GM12878 (cell line): ENCODE data around the gene IFT172. TPM values are rescaled to one million over a fixed set of nuclear protein-coding genes. Genes with fewer than 3 reads are reported as not detected.

Experiments used
- ATAC-seq: fragments of 200-7000 bp; cut with Tn5 transposase; 3 replicates; pipeline ENCODE4 v1.9.1; 2020; ENCODE audit warnings: mild to moderate bottlenecking, moderate library complexity
- BruUV-seq: library from RNA; stranded (reverse); fragments of 400-500 nt; replicated peaks from 2 replicates; lab custom pipeline; 2021; lab: Mats Ljungman, UMichigan
- CTCF ChIA-PET: fragments of 300-600 bp; sonication (Branson Sonifier 250); formaldehyde crosslinking; extraction: SDS; loops from one replicate; lab custom pipeline; 2021; ENCODE audit warnings: inconsistent platforms; lab: Yijun Ruan, JAX
- POLR2A ChIA-PET: fragments of 350-600 bp; formaldehyde crosslinking; extraction: SDS; loops from one replicate; lab custom pipeline; 2021; ENCODE audit warnings: inconsistent platforms; lab: Charles Lee
- RAD21 ChIA-PET: fragments of 300-600 bp; sonication (Branson Sonifier 250); formaldehyde crosslinking; loops from one replicate; lab custom pipeline; 2023; ENCODE audit warnings: antibody characterized with exemption; ENCODE audit not compliant: unreplicated experiment; lab: Charles Lee
- SMC1A ChIA-PET: fragments of 300-600 bp; sonication (Branson Sonifier 250); formaldehyde crosslinking; loops from one replicate; lab custom pipeline; 2023; ENCODE audit not compliant: unreplicated experiment, uncharacterized antibody; lab: Charles Lee
- DNase-seq: peaks from one replicate; pipeline ENCODE4 v3.0.0-alpha.2; 2011; ENCODE audit warnings: low read depth, low spot score
- FAIRE-seq: peaks from 3 replicates; lab custom pipeline; 2011; peaks lifted over from hg19 to GRCh38; lab: Jason Lieb, UNC
- H2AFZ ChIP-seq: 2 replicates; pipeline ENCODE4 v1.6.0; 2011; ENCODE audit warnings: low read depth, low read length, control low read depth; ENCODE audit not compliant: control insufficient read depth
- H3K27ac ChIP-seq: 2 replicates; pipeline ENCODE4 v1.5.1; 2011; ENCODE audit warnings: control low read depth; ENCODE audit not compliant: control insufficient read depth, insufficient read depth
- H3K27me3 ChIP-seq, 2 experiments: replicated peaks in 1 of 2; 2 replicates each; pipeline versions ENCODE4 v1.6.0 to v1.6.1; 2011; ENCODE audit warnings: low read length in 1 of 2; ENCODE audit not compliant: control insufficient read depth in 2 of 2, insufficient read depth in 2 of 2
- H3K36me3 ChIP-seq, 2 experiments: 2 replicates each; pipeline ENCODE4 v1.5.1; 2011; ENCODE audit warnings: low read length in 1 of 2; ENCODE audit not compliant: control insufficient read depth in 2 of 2, insufficient read depth in 2 of 2
- H3K4me1 ChIP-seq: 2 replicates; pipeline ENCODE4 v1.6.1; 2011; ENCODE audit warnings: mild to moderate bottlenecking, low read length, moderate library complexity, mixed read lengths; ENCODE audit not compliant: control insufficient read depth, insufficient read depth
- H3K4me2 ChIP-seq: 2 replicates; pipeline ENCODE4 v1.6.0; 2011; ENCODE audit warnings: control low read depth; ENCODE audit not compliant: control insufficient read depth, insufficient read depth
- H3K4me3 ChIP-seq: fragments of 200-600 bp; sonication (generic); 2 replicates; pipeline ENCODE4 v1.5.1; 2016
- H3K79me2 ChIP-seq: 2 replicates; pipeline ENCODE4 v1.6.0; 2011; ENCODE audit warnings: low read length; ENCODE audit not compliant: control insufficient read depth, insufficient read depth
- H3K9ac ChIP-seq: 2 replicates; pipeline ENCODE4 v1.8.0; 2011; ENCODE audit warnings: low read length, control low read depth, mixed read lengths; ENCODE audit not compliant: control insufficient read depth, insufficient read depth
- H3K9me3 ChIP-seq: replicated peaks from 3 replicates; pipeline ENCODE4 v1.5.1; 2011; ENCODE audit warnings: mild to moderate bottlenecking, low read length; ENCODE audit not compliant: control insufficient read depth, insufficient read depth
- H4K20me1 ChIP-seq: 2 replicates; pipeline ENCODE4 v1.6.0; 2011; ENCODE audit not compliant: control insufficient read depth, insufficient read depth
- CBX3 ChIP-seq: fragments of 200-600 bp; sonication (generic); IDR thresholded peaks from 2 replicates; pipeline ENCODE4 v1.6.1; 2016; ENCODE audit warnings: low read depth, borderline replicate concordance
- CEBPB ChIP-seq, 2 experiments: fragments of 150-350 bp in 1 of 2; IDR thresholded peaks; 2 replicates each; pipeline ENCODE4 v1.6.1; 2012 to 2014; ENCODE audit warnings: low read depth in 2 of 2, low read length in 2 of 2, borderline replicate concordance in 1 of 2, inconsistent platforms in 1 of 2
- HDAC6 ChIP-seq: fragments of 200-600 bp; sonication (generic); IDR thresholded peaks from one replicate; pipeline ENCODE4 v1.8.0; 2017; ENCODE audit warnings: antibody characterized with exemption; ENCODE audit not compliant: unreplicated experiment
- KLF5 ChIP-seq: fragments of 450-650 bp; IDR thresholded peaks from 2 replicates; pipeline ENCODE4 v1.6.1; 2014; ENCODE audit warnings: mild to moderate bottlenecking; ENCODE audit not compliant: partially characterized antibody
- MEF2A ChIP-seq: IDR thresholded peaks from 2 replicates; pipeline ENCODE4 v1.6.1; 2011; ENCODE audit warnings: low read depth, mild to moderate bottlenecking, low read length, moderate library complexity; ENCODE audit not compliant: insufficient read depth
- NR2C2 ChIP-seq: IDR thresholded peaks from 2 replicates; pipeline ENCODE4 v1.6.1; 2011; ENCODE audit warnings: borderline replicate concordance, low read depth; ENCODE audit not compliant: control insufficient read depth, insufficient read length
- NRF1 ChIP-seq: conservative IDR thresholded peaks from 2 replicates; pipeline ENCODE4 v1.6.1; 2011; ENCODE audit warnings: mild to moderate bottlenecking, low read depth, low read length, improper control_type of control experiment
- PML ChIP-seq: IDR thresholded peaks from 2 replicates; pipeline ENCODE4 v1.6.1; 2012; ENCODE audit warnings: low read length, inconsistent platforms
- RBBP5 ChIP-seq: fragments of 200-600 bp; sonication (generic); conservative IDR thresholded peaks from 2 replicates; pipeline ENCODE4 v1.6.1; 2016
- RELA ChIP-seq: fragments of 450-650 bp; IDR thresholded peaks from 2 replicates; pipeline ENCODE4 v1.8.0; 2014; ENCODE audit warnings: borderline replicate concordance; ENCODE audit not compliant: partially characterized antibody
- SIX5 ChIP-seq: IDR thresholded peaks from 2 replicates; pipeline ENCODE4 v1.6.1; 2011; ENCODE audit warnings: mild to moderate bottlenecking, low read depth, low read length, moderate library complexity; ENCODE audit not compliant: severe bottlenecking
- ZNF24 ChIP-seq: fragments of 450-650 bp; IDR thresholded peaks from 2 replicates; pipeline ENCODE4 v1.6.1; 2017; ENCODE audit warnings: antibody characterized with exemption, mild to moderate bottlenecking
- ZNF622 ChIP-seq: fragments of 450-650 bp; IDR thresholded peaks from 2 replicates; pipeline ENCODE4 v1.6.1; 2017; ENCODE audit warnings: mild to moderate bottlenecking, inconsistent platforms
- WGBS: methylation state at CpG from one replicate; pipeline ENCODE4 v1.1.6; 2016; ENCODE audit warnings: low lambda C conversion rate; ENCODE audit not compliant: insufficient replicate concordance, insufficient coverage; ENCODE audit errors: missing lambda C conversion rate; 5-methylcytosine and 5-hydroxymethylcytosine counted together
- in situ Hi-C: fragments of 300-500 bp; cut with MboI; formaldehyde crosslinking; loops from 9 replicates; pipeline ENCODE4 v1.14.3; 2018; ENCODE audit warnings: mixed read lengths
- intact Hi-C: fragments of 100-400 bp; cut with micrococcal nuclease; formaldehyde crosslinking; loops from one replicate; pipeline ENCODE4 v1.14.2; 2022; ENCODE audit not compliant: unreplicated experiment
- polyA plus RNA-seq, 11 experiments: library from polyadenylated mRNA; depleted of rRNA in 4 of 11; unstranded in 6 of 11; stranded (reverse) in 5 of 11; fragments of >200 nt; fragmentation: Nextera tagmentation in 4 of 11; fragmentation: Illumina TruSeq in 1 of 11; extraction: Ambion mirVana in 4 of 11; extraction: Trizol in 1 of 11; gene quantifications; 1 replicate in 1 of 11; 2 replicates in 10 of 11; pipeline versions ENCODE4 v1.2.1 to v1.2.3, GENCODE V29; 2011 to 2016; ENCODE audit warnings: inconsistent platforms in 2 of 11, missing spikeins in 2 of 11, low read depth in 1 of 11
- total RNA-seq, 4 experiments: library from RNA; depleted of rRNA in 3 of 4; stranded (reverse); fragments of >200 nt in 3 of 4; fragmentation: Illumina TruSeq in 1 of 4; extraction: Trizol in 1 of 4; gene quantifications; 2 replicates each; pipeline versions ENCODE4 v1.2.1 to v1.2.3, GENCODE V29; 2013 to 2021
- TF ChIP-seq, protein P1 (sequence below): IDR thresholded peaks from 2 replicates; pipeline ENCODE4 v1.6.1; 2012; ENCODE audit warnings: low read length, inconsistent platforms
- TF ChIP-seq, protein P2 (sequence below): fragments of 150-350 bp; IDR thresholded peaks from 2 replicates; pipeline ENCODE4 v1.6.1; 2014; ENCODE audit warnings: mild to moderate bottlenecking, low read depth, low read length
- TF ChIP-seq, protein P3 (sequence below): IDR thresholded peaks from 2 replicates; pipeline ENCODE4 v1.6.1; 2011; ENCODE audit warnings: low read depth, low read length, improper control_type of control experiment, borderline replicate concordance
- TF ChIP-seq, protein P4 (sequence below): fragments of 450-650 bp; formaldehyde crosslinking; IDR thresholded peaks from 2 replicates; pipeline ENCODE4 v1.4.0; 2022; ENCODE audit warnings: mild to moderate bottlenecking, moderate library complexity

The IFT172 gene
- total and polyA plus RNA-seq, 10 of the 15 experiments (the other 5 are each of a cell fraction or from before 2014, with no cell fraction given), result 2.4 to 8.6 (median 6.2) TPM

DNA sequence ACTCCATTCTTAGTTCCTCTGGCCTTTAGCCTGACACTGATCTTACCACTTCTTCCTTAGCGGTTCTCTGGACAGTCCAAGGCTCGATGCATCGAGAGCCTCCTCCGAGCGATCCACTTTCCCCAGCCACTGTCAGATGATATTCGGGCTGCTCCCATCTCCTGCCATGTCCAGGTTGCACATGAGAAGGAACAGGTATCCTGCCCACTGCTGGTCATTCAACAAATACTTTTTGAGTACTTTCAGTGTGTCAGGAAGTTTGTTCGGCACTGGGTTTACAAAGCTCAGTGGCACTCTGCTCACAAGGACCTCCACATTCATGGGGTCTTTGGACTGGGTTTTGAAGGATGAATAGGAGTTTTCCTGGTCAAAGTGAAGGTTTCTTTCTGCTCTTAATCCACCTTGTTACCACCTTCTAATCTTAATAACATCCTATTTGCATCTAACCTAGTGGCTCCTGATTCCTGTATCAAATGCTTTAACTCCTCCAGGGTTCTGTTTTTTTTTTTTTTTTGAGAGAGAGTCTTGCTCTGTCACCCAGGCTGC, 32.9 kb upstream of the IFT172 start:
- Histone ChIP-seq H3K4me3 (no peak overlapping the region), H3K4me2 (no peak overlapping the region), H3K9ac (no peak overlapping the region), H3K9me3 (no peaks in the 10 kb centered on the region), H2AFZ (no peak overlapping the region), H4K20me1 (no peaks in the 10 kb centered on the region), H3K27me3 (no peaks in the 10 kb centered on the region; a peak in 1 of 4 replicates), H3K36me3 (no peaks in the 10 kb centered on the region), H3K4me1 (no peaks in the 10 kb centered on the region), H3K27ac (no peak overlapping the region), H3K79me2 (no peaks in the 10 kb centered on the region)
- FAIRE-seq (no peak), DNase-seq (no peak), ATAC-seq (no peak)
- 71% methylated on average over 7 of the region's 7 CpGs for WGBS
- intact Hi-C loops (no loop called here), in situ Hi-C loops (no loop called here)
- BruUV-seq, result no TSS peak
- ChIA-PET POLR2A (no interaction called here), CTCF (interaction anchor here (1.4 kb wide), 1 partner anchor 31 kb away, joined by 3 read pairs; no protein-coding TSS in a partner anchor), RAD21 (no interaction called here), SMC1A (no interaction called here)
- TF ChIP-seq, protein P1, sequence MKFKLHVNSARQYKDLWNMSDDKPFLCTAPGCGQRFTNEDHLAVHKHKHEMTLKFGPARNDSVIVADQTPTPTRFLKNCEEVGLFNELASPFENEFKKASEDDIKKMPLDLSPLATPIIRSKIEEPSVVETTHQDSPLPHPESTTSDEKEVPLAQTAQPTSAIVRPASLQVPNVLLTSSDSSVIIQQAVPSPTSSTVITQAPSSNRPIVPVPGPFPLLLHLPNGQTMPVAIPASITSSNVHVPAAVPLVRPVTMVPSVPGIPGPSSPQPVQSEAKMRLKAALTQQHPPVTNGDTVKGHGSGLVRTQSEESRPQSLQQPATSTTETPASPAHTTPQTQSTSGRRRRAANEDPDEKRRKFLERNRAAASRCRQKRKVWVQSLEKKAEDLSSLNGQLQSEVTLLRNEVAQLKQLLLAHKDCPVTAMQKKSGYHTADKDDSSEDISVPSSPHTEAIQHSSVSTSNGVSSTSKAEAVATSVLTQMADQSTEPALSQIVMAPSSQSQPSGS, result no peak
- no peak for TF ChIP-seq RBBP5
- no peak for TF ChIP-seq HDAC6
- TF ChIP-seq KLF5, result no peak
- TF ChIP-seq SIX5, result no peak
- no peak for TF ChIP-seq ZNF24
- no peak for TF ChIP-seq NR2C2
- TF ChIP-seq RELA, result no peak
- TF ChIP-seq NRF1, result no peak
- TF ChIP-seq, protein P2, sequence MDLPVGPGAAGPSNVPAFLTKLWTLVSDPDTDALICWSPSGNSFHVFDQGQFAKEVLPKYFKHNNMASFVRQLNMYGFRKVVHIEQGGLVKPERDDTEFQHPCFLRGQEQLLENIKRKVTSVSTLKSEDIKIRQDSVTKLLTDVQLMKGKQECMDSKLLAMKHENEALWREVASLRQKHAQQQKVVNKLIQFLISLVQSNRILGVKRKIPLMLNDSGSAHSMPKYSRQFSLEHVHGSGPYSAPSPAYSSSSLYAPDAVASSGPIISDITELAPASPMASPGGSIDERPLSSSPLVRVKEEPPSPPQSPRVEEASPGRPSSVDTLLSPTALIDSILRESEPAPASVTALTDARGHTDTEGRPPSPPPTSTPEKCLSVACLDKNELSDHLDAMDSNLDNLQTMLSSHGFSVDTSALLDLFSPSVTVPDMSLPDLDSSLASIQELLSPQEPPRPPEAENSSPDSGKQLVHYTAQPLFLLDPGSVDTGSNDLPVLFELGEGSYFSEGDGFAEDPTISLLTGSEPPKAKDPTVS, result no peak
- TF ChIP-seq, protein P3, sequence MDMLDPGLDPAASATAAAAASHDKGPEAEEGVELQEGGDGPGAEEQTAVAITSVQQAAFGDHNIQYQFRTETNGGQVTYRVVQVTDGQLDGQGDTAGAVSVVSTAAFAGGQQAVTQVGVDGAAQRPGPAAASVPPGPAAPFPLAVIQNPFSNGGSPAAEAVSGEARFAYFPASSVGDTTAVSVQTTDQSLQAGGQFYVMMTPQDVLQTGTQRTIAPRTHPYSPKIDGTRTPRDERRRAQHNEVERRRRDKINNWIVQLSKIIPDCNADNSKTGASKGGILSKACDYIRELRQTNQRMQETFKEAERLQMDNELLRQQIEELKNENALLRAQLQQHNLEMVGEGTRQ, result no peak
- no peak for TF ChIP-seq MEF2A
- TF ChIP-seq ZNF622, result no peak
- no peak for TF ChIP-seq CEBPB (IDR thresholded peaks at IDR 0.05; ENCODE audit: borderline replicate concordance in 1 of 2, low read depth in 2 of 2, low read length in 2 of 2)
- TF ChIP-seq, protein P4, sequence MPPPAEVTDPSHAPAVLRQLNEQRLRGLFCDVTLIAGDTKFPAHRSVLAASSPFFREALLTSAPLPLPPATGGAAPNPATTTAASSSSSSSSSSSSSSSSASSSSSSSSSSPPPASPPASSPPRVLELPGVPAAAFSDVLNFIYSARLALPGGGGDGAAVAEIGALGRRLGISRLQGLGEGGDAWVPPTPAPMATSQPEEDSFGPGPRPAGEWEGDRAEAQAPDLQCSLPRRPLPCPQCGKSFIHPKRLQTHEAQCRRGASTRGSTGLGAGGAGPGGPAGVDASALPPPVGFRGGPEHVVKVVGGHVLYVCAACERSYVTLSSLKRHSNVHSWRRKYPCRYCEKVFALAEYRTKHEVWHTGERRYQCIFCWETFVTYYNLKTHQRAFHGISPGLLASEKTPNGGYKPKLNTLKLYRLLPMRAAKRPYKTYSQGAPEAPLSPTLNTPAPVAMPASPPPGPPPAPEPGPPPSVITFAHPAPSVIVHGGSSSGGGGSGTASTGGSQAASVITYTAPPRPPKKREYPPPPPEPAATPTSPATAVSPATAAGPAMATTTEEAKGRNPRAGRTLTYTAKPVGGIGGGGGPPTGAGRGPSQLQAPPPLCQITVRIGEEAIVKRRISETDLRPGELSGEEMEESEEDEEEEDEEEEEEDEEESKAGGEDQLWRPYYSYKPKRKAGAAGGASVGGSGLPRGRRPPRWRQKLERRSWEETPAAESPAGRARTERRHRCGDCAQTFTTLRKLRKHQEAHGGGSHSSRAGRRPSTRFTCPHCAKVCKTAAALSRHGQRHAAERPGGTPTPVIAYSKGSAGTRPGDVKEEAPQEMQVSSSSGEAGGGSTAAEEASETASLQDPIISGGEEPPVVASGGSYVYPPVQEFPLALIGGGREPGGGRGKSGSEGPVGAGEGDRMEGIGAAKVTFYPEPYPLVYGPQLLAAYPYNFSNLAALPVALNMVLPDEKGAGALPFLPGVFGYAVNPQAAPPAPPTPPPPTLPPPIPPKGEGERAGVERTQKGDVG, result no peak
- TF ChIP-seq CBX3, result no peak
- TF ChIP-seq PML, result no peak
